H1 (cell line): ENCODE measurements around the gene GBX1. TPM values are rescaled to one million over a fixed set of nuclear protein-coding genes. Genes with fewer than 3 reads are reported as not detected.

Experiments
- CTCF ChIA-PET: fragments of 300-600 bp; sonication (Branson Sonifier 250); formaldehyde crosslinking; loops from one replicate; lab custom pipeline; 2021; ENCODE audit not compliant: partially characterized antibody; lab: Charles Lee
- POLR2A ChIA-PET: fragments of 300-600 bp; sonication (Branson Sonifier 250); formaldehyde crosslinking; loops from one replicate; lab custom pipeline; 2021; ENCODE audit warnings: inconsistent platforms; ENCODE audit not compliant: partially characterized antibody; lab: Charles Lee
- DNase-seq, 2 experiments: peaks; one replicate each; pipeline versions ENCODE4 v3.0.0 to v3.0.0-alpha.2; 2010 to 2022; ENCODE audit warnings: low spot score in 2 of 2, low read depth in 1 of 2, mixed read lengths in 1 of 2
- FAIRE-seq: peaks from 2 replicates; lab custom pipeline; 2011; peaks lifted over from hg19 to GRCh38; lab: Jason Lieb, UNC
- H2AFZ ChIP-seq: 2 replicates; pipeline ENCODE4 v1.8.1; 2012; ENCODE audit warnings: low read length, inconsistent platforms
- H2AK5ac ChIP-seq: 2 replicates; pipeline ENCODE4 v1.6.1; 2013; ENCODE audit warnings: low read depth, low read length
- H2BK120ac ChIP-seq: replicated peaks from 2 replicates; pipeline ENCODE3; 2013; ENCODE audit warnings: low read depth, low read length, inconsistent platforms
- H2BK12ac ChIP-seq: 2 replicates; pipeline ENCODE4 v1.6.1; 2013; ENCODE audit warnings: low read depth, low read length
- H2BK15ac ChIP-seq: 2 replicates; pipeline ENCODE4 v1.6.1; 2013; ENCODE audit warnings: low read length
- H2BK20ac ChIP-seq: 2 replicates; pipeline ENCODE4 v1.6.1; 2013; ENCODE audit warnings: low read length
- H2BK5ac ChIP-seq: 2 replicates; pipeline ENCODE4 v1.6.1; 2013; ENCODE audit warnings: low read depth, low read length
- H3K14ac ChIP-seq: 2 replicates; pipeline ENCODE4 v1.6.1; 2013; ENCODE audit warnings: inconsistent platforms; ENCODE audit not compliant: insufficient read length
- H3K18ac ChIP-seq: 2 replicates; pipeline ENCODE4 v1.6.1; 2013; ENCODE audit warnings: low read length; ENCODE audit errors: extremely low read depth
- H3K23ac ChIP-seq: 2 replicates; pipeline ENCODE4 v1.6.1; 2013; ENCODE audit warnings: inconsistent platforms; ENCODE audit not compliant: insufficient read length
- H3K23me2 ChIP-seq: 2 replicates; pipeline ENCODE4 v1.6.1; 2013; ENCODE audit warnings: low read depth, low read length
- H3K27ac ChIP-seq: 2 replicates; pipeline ENCODE4 v1.6.1; 2011; ENCODE audit warnings: low read depth, low read length, inconsistent platforms
- H3K27me3 ChIP-seq, 4 experiments: replicated peaks in 1 of 4; 1 replicate in 1 of 4; 2 replicates in 3 of 4; pipeline versions ENCODE4 v1.6.1 to v1.8.1; 2011 to 2013; ENCODE audit warnings: low read length in 3 of 4, mild to moderate bottlenecking in 3 of 4, inconsistent platforms in 2 of 4, mixed read lengths in 2 of 4, moderate library complexity in 1 of 4; ENCODE audit not compliant: control insufficient read depth in 3 of 4, insufficient read depth in 3 of 4; ENCODE audit errors: extremely low read depth in 1 of 4
- H3K36me3 ChIP-seq, 4 experiments: 2 replicates each; pipeline versions ENCODE4 v1.6.1 to v1.8.1; 2011 to 2013; ENCODE audit warnings: mild to moderate bottlenecking in 4 of 4, low read length in 3 of 4, moderate library complexity in 2 of 4, control low read depth in 1 of 4, inconsistent platforms in 1 of 4; ENCODE audit not compliant: insufficient read depth in 4 of 4, control insufficient read depth in 2 of 4
- H3K4ac ChIP-seq: replicated peaks from 2 replicates; pipeline ENCODE3; 2013; ENCODE audit warnings: low read length, low read depth, mixed read lengths, inconsistent platforms; ENCODE audit not compliant: insufficient read length
- H3K4me1 ChIP-seq, 4 experiments: replicated peaks in 1 of 4; 1 replicate in 1 of 4; 2 replicates in 3 of 4; pipeline versions ENCODE4 v1.6.1 to v1.8.1; 2011 to 2013; ENCODE audit warnings: low read length in 3 of 4, inconsistent platforms in 2 of 4, mixed read lengths in 1 of 4; ENCODE audit not compliant: insufficient read depth in 4 of 4, control insufficient read depth in 3 of 4
- H3K4me2 ChIP-seq, 2 experiments: 2 replicates each; pipeline versions ENCODE4 v1.6.1 to v1.8.1; 2011 to 2013; ENCODE audit warnings: low read depth in 2 of 2, low read length in 2 of 2, control low read depth in 1 of 2, inconsistent platforms in 1 of 2, mild to moderate bottlenecking in 1 of 2; ENCODE audit not compliant: insufficient read depth in 1 of 2
- H3K4me3 ChIP-seq, 4 experiments: fragments of 200-600, 300-600 bp in 1 of 4; sonication (generic), shearing (Covaris generic), sonication (Bioruptor Twin) in 1 of 4; 2 replicates each; pipeline versions ENCODE4 v1.5.1 to v1.8.1; 2011 to 2016; ENCODE audit warnings: low read length in 4 of 4, low read depth in 3 of 4, control low read depth in 2 of 4, inconsistent platforms in 2 of 4, mild to moderate bottlenecking in 2 of 4, mixed read lengths in 1 of 4, moderate library complexity in 1 of 4; ENCODE audit not compliant: insufficient read depth in 2 of 4; ENCODE audit errors: extremely low read depth in 1 of 4
- H3K56ac ChIP-seq: replicated peaks from 2 replicates; pipeline ENCODE3; 2013; ENCODE audit warnings: low read depth, mild to moderate bottlenecking, mixed read lengths, low read length, inconsistent platforms; ENCODE audit not compliant: insufficient read length
- H3K79me1 ChIP-seq: 2 replicates; pipeline ENCODE4 v1.6.1; 2013; ENCODE audit warnings: low read depth, low read length, control low read depth
- H3K79me2 ChIP-seq, 2 experiments: 2 replicates each; pipeline versions ENCODE4 v1.6.1 to v1.8.1; 2012 to 2013; ENCODE audit warnings: low read length in 2 of 2, mild to moderate bottlenecking in 2 of 2, inconsistent platforms in 1 of 2; ENCODE audit not compliant: insufficient read depth in 2 of 2, control insufficient read depth in 1 of 2
- H3K9ac ChIP-seq, 4 experiments: replicated peaks in 1 of 4; 1 replicate in 1 of 4; 2 replicates in 3 of 4; pipeline versions ENCODE4 v1.6.1 to v1.8.1; 2011 to 2013; ENCODE audit warnings: low read depth in 3 of 4, low read length in 3 of 4, control low read depth in 2 of 4, mild to moderate bottlenecking in 2 of 4, moderate library complexity in 2 of 4, inconsistent platforms in 1 of 4; ENCODE audit errors: extremely low read depth in 1 of 4
- H3K9me3 ChIP-seq, 2 experiments: 2 replicates each; pipeline versions ENCODE4 v1.6.1 to v1.8.1; 2012 to 2013; ENCODE audit warnings: mild to moderate bottlenecking in 2 of 2, moderate library complexity in 2 of 2, control low read depth in 1 of 2, inconsistent platforms in 1 of 2, low read depth in 1 of 2, low read length in 1 of 2, mixed read lengths in 1 of 2; ENCODE audit not compliant: insufficient read depth in 2 of 2
- H4K20me1 ChIP-seq, 2 experiments: replicated peaks in 1 of 2; 2 replicates each; pipeline versions ENCODE3 to v1.8.1; 2011 to 2013; ENCODE audit warnings: inconsistent platforms in 2 of 2, low read length in 2 of 2, mild to moderate bottlenecking in 1 of 2; ENCODE audit not compliant: insufficient read depth in 2 of 2, control insufficient read depth in 1 of 2
- H4K5ac ChIP-seq: 2 replicates; pipeline ENCODE4 v1.6.1; 2013; ENCODE audit warnings: low read length, low read depth, mixed read lengths, inconsistent platforms; ENCODE audit not compliant: insufficient read length
- H4K8ac ChIP-seq: 2 replicates; pipeline ENCODE4 v1.8.0; 2013; ENCODE audit warnings: mild to moderate bottlenecking, moderate library complexity, low read length, inconsistent platforms; ENCODE audit not compliant: insufficient read depth; ENCODE audit errors: extremely low read depth
- H4K91ac ChIP-seq: replicated peaks from 2 replicates; pipeline ENCODE3; 2013; ENCODE audit warnings: low read length, mixed read lengths, inconsistent platforms; ENCODE audit not compliant: insufficient read length
- CREB1 ChIP-seq: IDR thresholded peaks from 2 replicates; pipeline ENCODE4 v1.6.1; 2012; ENCODE audit warnings: inconsistent platforms
- SP2 ChIP-seq: IDR thresholded peaks from 2 replicates; pipeline ENCODE4 v1.6.1; 2012; ENCODE audit warnings: mild to moderate bottlenecking, low read length, inconsistent platforms
- WGBS, 2 experiments: shearing (Covaris generic) in 1 of 2; methylation state at CpG; one replicate each; pipeline versions ENCODE4 v1.1.6 to v1.1.7; 2013 to 2015; ENCODE audit warnings: low lambda C conversion rate in 2 of 2, mixed read lengths in 2 of 2, inconsistent platforms in 1 of 2, low coverage in 1 of 2, missing lambda C conversion rate in 1 of 2; ENCODE audit not compliant: insufficient replicate concordance in 2 of 2, insufficient coverage in 1 of 2, insufficient read length in 1 of 2; ENCODE audit errors: extremely low coverage in 1 of 2, missing lambda C conversion rate in 1 of 2; 5-methylcytosine and 5-hydroxymethylcytosine counted together
- polyA plus RNA-seq, 7 experiments: library from polyadenylated mRNA; depleted of rRNA in 3 of 7; stranded (reverse) in 5 of 7; unstranded in 2 of 7; fragments of >200 nt in 5 of 7; fragments of 200-250 nt in 2 of 7; gene quantifications; 1 replicate in 5 of 7; 2 replicates in 1 of 7; 4 replicates in 1 of 7; pipeline versions ENCODE4 v1.2.1 to v1.2.3, GENCODE V29; 2011 to 2013; ENCODE audit warnings: missing spikeins in 2 of 7, mixed read lengths in 2 of 7
- total RNA-seq: library from RNA; stranded (reverse); fragmentation: NEBNext Ultra II Directional; extraction: Animal tissue kit (Norgen Biotek cat#: 25700); gene quantifications from 2 replicates; pipeline ENCODE4 v1.2.1, GENCODE V29; 2021

Gene GBX1
- total and polyA plus RNA-seq, 2 of the 8 experiments (the other 6 are each of a cell fraction or from before 2014, with no cell fraction given), result not detected

DNA sequence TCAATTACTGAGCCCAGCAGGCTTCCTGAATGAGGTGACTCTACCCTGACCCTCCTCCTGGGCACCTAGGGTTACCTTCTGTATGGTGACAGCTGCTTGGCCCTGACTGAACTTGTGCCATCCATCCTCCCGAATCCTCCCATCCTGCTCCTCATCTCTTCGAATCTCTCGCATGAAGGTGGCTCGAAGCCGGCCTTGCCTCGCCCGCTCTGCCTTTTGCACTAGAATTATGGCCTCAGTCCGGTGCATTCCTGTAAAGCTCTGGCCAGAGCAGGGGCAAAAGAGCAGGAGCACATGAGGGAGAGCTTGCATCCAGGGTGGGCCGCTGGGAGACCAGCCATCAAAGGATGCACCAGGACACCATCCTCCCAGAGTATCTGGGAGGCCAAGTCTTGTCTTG lies 35.3 kb upstream of the GBX1 start:
- CTCF ChIA-PET, result no interaction called here
- no peak overlapping the region for H2AK5ac ChIP-seq
- H3K56ac ChIP-seq, result no peak overlapping the region
- no peak overlapping the region for H2BK20ac ChIP-seq
- DNase-seq, result no peak
- H3K27ac ChIP-seq, result no peak overlapping the region
- H3K14ac ChIP-seq, result no peak overlapping the region
- H2BK15ac ChIP-seq, result no peak overlapping the region
- H3K9ac ChIP-seq, result no peak overlapping the region
- no peak overlapping the region for H2BK12ac ChIP-seq
- no peaks in the 10 kb centered on the region for H3K79me2 ChIP-seq
- no peak overlapping the region for H4K91ac ChIP-seq
- H2AFZ ChIP-seq, result no peak overlapping the region
- H3K36me3 ChIP-seq, result no peaks in the 10 kb centered on the region
- no peaks in the 10 kb centered on the region for H3K79me1 ChIP-seq
- H4K5ac ChIP-seq, result no peak overlapping the region
- POLR2A ChIA-PET, result no interaction called here
- no peak overlapping the region for H3K4ac ChIP-seq
- H3K18ac ChIP-seq, result no peak overlapping the region; the same call in 1 of the 2 replicates
- H3K27me3 ChIP-seq, result peaks cover 0 to 3% (median 1%) of the 10 kb centered on the region in 4 experiments; a peak in 2 of 7 replicates
- H2BK5ac ChIP-seq, result no peak overlapping the region
- no peak overlapping the region for H4K8ac ChIP-seq
- no peak overlapping the region for H3K23ac ChIP-seq
- no peak for FAIRE-seq
- H3K4me1 ChIP-seq, result peaks cover 0 to 9% (median 1%) of the 10 kb centered on the region in 4 experiments; a peak in 3 of 7 replicates
- no peak overlapping the region for H3K4me2 ChIP-seq
- H3K9me3 ChIP-seq, result no peaks in the 10 kb centered on the region
- WGBS, 2 experiments, result 94% methylated on average over 9 of the region's 9 CpGs; no CpG with 5 or more reads in 1 of the 2 experiments
- H2BK120ac ChIP-seq, result no peak overlapping the region
- H4K20me1 ChIP-seq, result no peaks in the 10 kb centered on the region
- H3K23me2 ChIP-seq, result peaks cover 5% of the 10 kb centered on the region; the same call in 1 of the 2 replicates
- H3K4me3 ChIP-seq, result no peak overlapping the region
- TF ChIP-seq CREB1 (no peak), SP2 (no peak)
